HepG2 (cell line): Measurements from ENCODE around the gene H2AZ2. TPM values are rescaled to one million over a fixed set of nuclear protein-coding genes. Genes with fewer than 3 reads are reported as not detected.
A peak's percentile ranks its signal among the peaks of the same experiment; 100 is the strongest.

Source experiments
- ARID5B ChIP-seq: IDR thresholded peaks from 2 replicates; pipeline ENCODE4 v1.4.0; 2020; ENCODE audit warnings: mild to moderate bottlenecking, missing genetic modification reagents
- DMAP1 ChIP-seq: IDR thresholded peaks from 2 replicates; pipeline ENCODE4 v1.6.1; 2016
- ESRRA ChIP-seq: sonication (generic); formaldehyde crosslinking; IDR thresholded peaks from 2 replicates; pipeline ENCODE4 v1.5.1; 2020; ENCODE audit warnings: mild to moderate bottlenecking, low read depth, missing genetic modification reagents
- FOXA1 ChIP-seq, 2 experiments: fragments of 450-650 bp in 1 of 2; sonication (generic) in 1 of 2; formaldehyde crosslinking in 1 of 2; IDR thresholded peaks; 2 replicates each; pipeline versions ENCODE4 v1.4.0 to v1.6.1; 2016 to 2020; ENCODE audit warnings: missing genetic modification reagents in 1 of 2
- GLI4 ChIP-seq: sonication (generic); formaldehyde crosslinking; IDR thresholded peaks from 2 replicates; pipeline ENCODE4 v1.5.1; 2020; ENCODE audit warnings: missing genetic modification reagents, mild to moderate bottlenecking, moderate library complexity, borderline replicate concordance
- HDAC2 ChIP-seq: sonication (generic); formaldehyde crosslinking; IDR thresholded peaks from 2 replicates; pipeline ENCODE4 v1.4.0; 2020; ENCODE audit warnings: missing genetic modification reagents
- HOXA5 ChIP-seq: sonication (generic); formaldehyde crosslinking; IDR thresholded peaks from 2 replicates; pipeline ENCODE4 v1.4.0; 2020; ENCODE audit warnings: missing genetic modification reagents
- KLF9 ChIP-seq: IDR thresholded peaks from 2 replicates; pipeline ENCODE4 v1.6.1; 2016; ENCODE audit warnings: low read depth
- PCBP1 ChIP-seq: fragments of 200-400 bp; formaldehyde crosslinking; IDR thresholded peaks from 2 replicates; pipeline ENCODE4 v1.6.1; 2017; ENCODE audit warnings: mild to moderate bottlenecking, low read depth, low read length, borderline replicate concordance
- TBP ChIP-seq: sonication (generic); formaldehyde crosslinking; IDR thresholded peaks from 2 replicates; pipeline ENCODE4 v1.5.0; 2020; ENCODE audit warnings: missing genetic modification reagents
- TBX2 ChIP-seq: sonication (generic); formaldehyde crosslinking; IDR thresholded peaks from 2 replicates; pipeline ENCODE4 v1.5.0; 2020; ENCODE audit warnings: missing genetic modification reagents, mild to moderate bottlenecking, borderline replicate concordance
- TCF12 ChIP-seq, 2 experiments: fragments of 450-650 bp in 1 of 2; sonication (generic) in 1 of 2; formaldehyde crosslinking in 1 of 2; IDR thresholded peaks; 2 replicates each; pipeline versions ENCODE4 v1.6.1 to v1.8.0; 2017 to 2022; ENCODE audit warnings: antibody characterized with exemption in 1 of 2, mild to moderate bottlenecking in 1 of 2, missing genetic modification reagents in 1 of 2, moderate library complexity in 1 of 2
- ZNF296 ChIP-seq: sonication (generic); formaldehyde crosslinking; conservative IDR thresholded peaks from 2 replicates; pipeline ENCODE4 v1.5.0; 2020; ENCODE audit warnings: mild to moderate bottlenecking, missing genetic modification reagents
- ZNF343 ChIP-seq: sonication (generic); formaldehyde crosslinking; IDR thresholded peaks from 2 replicates; pipeline ENCODE4 v1.4.0; 2020; ENCODE audit warnings: mild to moderate bottlenecking, missing genetic modification reagents
- ZNF567 ChIP-seq: sonication (generic); formaldehyde crosslinking; IDR thresholded peaks from 2 replicates; pipeline ENCODE4 v1.8.1; 2023; ENCODE audit warnings: mild to moderate bottlenecking, missing genetic modification reagents, borderline replicate concordance
- ZNF772 ChIP-seq: sonication (generic); formaldehyde crosslinking; IDR thresholded peaks from 2 replicates; pipeline ENCODE4 v1.5.0; 2020; ENCODE audit warnings: mild to moderate bottlenecking, missing genetic modification reagents
- polyA plus RNA-seq, 8 experiments: library from polyadenylated mRNA; depleted of rRNA in 3 of 8; stranded (reverse) in 7 of 8; unstranded in 1 of 8; fragments of >200 nt; fragmentation: Illumina TruSeq in 4 of 8; extraction: Trizol in 4 of 8; gene quantifications; 2 replicates each; pipeline versions ENCODE4 v1.2.1 to v1.2.3, GENCODE V29; 2011 to 2016; ENCODE audit warnings: low read depth in 4 of 8, missing spikeins in 1 of 8, mixed read lengths in 1 of 8; ENCODE audit not compliant: insufficient read depth in 1 of 8
- total RNA-seq, 5 experiments: library from RNA; depleted of rRNA; stranded (reverse); fragments of >200 nt; fragmentation: Illumina TruSeq; extraction: Trizol; gene quantifications; 2 replicates each; pipeline ENCODE4 v1.2.3, GENCODE V29; 2016; ENCODE audit warnings: low read depth in 1 of 5
- TF ChIP-seq, protein P1 (sequence below), 2 experiments: fragments of 450-650 bp in 1 of 2; sonication (generic) in 1 of 2; formaldehyde crosslinking in 1 of 2; IDR thresholded peaks; 2 replicates each; pipeline versions ENCODE4 v1.6.1 to v1.8.0; 2016 to 2022; ENCODE audit warnings: antibody characterized with exemption in 1 of 2, mild to moderate bottlenecking in 1 of 2, missing genetic modification reagents in 1 of 2

H2AZ2 gene
- total and polyA plus RNA-seq, 2 of the 13 experiments (the other 11 are each of a cell fraction or from before 2014, with no cell fraction given), result 121 to 223 TPM

GRCh38 chr7:44796034-44796503 lies 51.8 kb downstream of the H2AZ2 start (continued):
- TF ChIP-seq ARID5B (CRISPR knock-in tag), result 0 out of 2 replicates have a peak, but pooled peaks have one; percentile 28
- TF ChIP-seq TCF12 (IDR thresholded peaks at IDR 0.05), result no peak
- TF ChIP-seq TCF12 (CRISPR knock-in tag; IDR thresholded peaks at IDR 0.05), result 0 out of 2 replicates have a peak, but pooled peaks have one; percentile 5
- no peak for TF ChIP-seq TBX2 (CRISPR knock-in tag)
- TF ChIP-seq FOXA1 (IDR thresholded peaks at IDR 0.05), result no peak
- peak; percentile 14; the same call in 1 of the 2 replicates for TF ChIP-seq FOXA1 (CRISPR knock-in tag; IDR thresholded peaks at IDR 0.05)
- TF ChIP-seq GLI4 (CRISPR knock-in tag), result no peak
- TF ChIP-seq ZNF567 (CRISPR knock-in tag), result no peak
- TF ChIP-seq ZNF772 (CRISPR knock-in tag), result peak; percentile 33; the same call in 1 of the 2 replicates
- TF ChIP-seq HOXA5 (CRISPR knock-in tag), result no peak
- TF ChIP-seq ZNF343 (CRISPR knock-in tag), result no peak; the same call in 1 of the 2 replicates
- peak; percentile 79 for TF ChIP-seq HDAC2 (CRISPR knock-in tag)
- TF ChIP-seq ZNF296 (CRISPR knock-in tag), result no peak
- TF ChIP-seq DMAP1 (CRISPR knock-in tag), result peak; percentile 30
- TF ChIP-seq KLF9 (CRISPR knock-in tag), result no peak
- TF ChIP-seq ESRRA (CRISPR knock-in tag), result peak; percentile 100
- no peak for TF ChIP-seq TBP (CRISPR knock-in tag)
- TF ChIP-seq, protein P1, sequence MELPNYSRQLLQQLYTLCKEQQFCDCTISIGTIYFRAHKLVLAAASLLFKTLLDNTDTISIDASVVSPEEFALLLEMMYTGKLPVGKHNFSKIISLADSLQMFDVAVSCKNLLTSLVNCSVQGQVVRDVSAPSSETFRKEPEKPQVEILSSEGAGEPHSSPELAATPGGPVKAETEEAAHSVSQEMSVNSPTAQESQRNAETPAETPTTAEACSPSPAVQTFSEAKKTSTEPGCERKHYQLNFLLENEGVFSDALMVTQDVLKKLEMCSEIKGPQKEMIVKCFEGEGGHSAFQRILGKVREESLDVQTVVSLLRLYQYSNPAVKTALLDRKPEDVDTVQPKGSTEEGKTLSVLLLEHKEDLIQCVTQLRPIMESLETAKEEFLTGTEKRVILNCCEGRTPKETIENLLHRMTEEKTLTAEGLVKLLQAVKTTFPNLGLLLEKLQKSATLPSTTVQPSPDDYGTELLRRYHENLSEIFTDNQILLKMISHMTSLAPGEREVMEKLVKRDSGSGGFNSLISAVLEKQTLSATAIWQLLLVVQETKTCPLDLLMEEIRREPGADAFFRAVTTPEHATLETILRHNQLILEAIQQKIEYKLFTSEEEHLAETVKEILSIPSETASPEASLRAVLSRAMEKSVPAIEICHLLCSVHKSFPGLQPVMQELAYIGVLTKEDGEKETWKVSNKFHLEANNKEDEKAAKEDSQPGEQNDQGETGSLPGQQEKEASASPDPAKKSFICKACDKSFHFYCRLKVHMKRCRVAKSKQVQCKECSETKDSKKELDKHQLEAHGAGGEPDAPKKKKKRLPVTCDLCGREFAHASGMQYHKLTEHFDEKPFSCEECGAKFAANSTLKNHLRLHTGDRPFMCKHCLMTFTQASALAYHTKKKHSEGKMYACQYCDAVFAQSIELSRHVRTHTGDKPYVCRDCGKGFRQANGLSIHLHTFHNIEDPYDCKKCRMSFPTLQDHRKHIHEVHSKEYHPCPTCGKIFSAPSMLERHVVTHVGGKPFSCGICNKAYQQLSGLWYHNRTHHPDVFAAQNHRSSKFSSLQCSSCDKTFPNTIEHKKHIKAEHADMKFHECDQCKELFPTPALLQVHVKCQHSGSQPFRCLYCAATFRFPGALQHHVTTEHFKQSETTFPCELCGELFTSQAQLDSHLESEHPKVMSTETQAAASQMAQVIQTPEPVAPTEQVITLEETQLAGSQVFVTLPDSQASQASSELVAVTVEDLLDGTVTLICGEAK (IDR thresholded peaks at IDR 0.05), result no peak
- TF ChIP-seq, protein P1 (CRISPR knock-in tag; IDR thresholded peaks at IDR 0.05), result no peak; the same call in 1 of the 2 replicates
- 0 out of 2 replicates have a peak, but pooled peaks have one; percentile 32 for TF ChIP-seq PCBP1
